Cardiac fibroblast (primary cell): ENCODE data around the gene SULT1C4.

Experiments
- DNase-seq, 2 donors: peaks; one replicate each; pipeline versions ENCODE4 v3.0.0 to v3.0.0-alpha.2; 2010; ENCODE audit warnings: low read depth in 2 of 2
- H3K4me3 ChIP-seq, 2 donors: replicated peaks in 1 of 2; 1 replicate in 1 of 2; 2 replicates in 1 of 2; pipeline ENCODE4 v1.5.1; 2011; ENCODE audit warnings: low read depth in 2 of 2, low read length in 2 of 2, mild to moderate bottlenecking in 2 of 2, moderate library complexity in 1 of 2
- TF ChIP-seq, protein P1 (sequence below): IDR thresholded peaks from one replicate; pipeline ENCODE4 v1.5.1; 2011; ENCODE audit warnings: low read depth, mild to moderate bottlenecking, low read length, inconsistent platforms

The SULT1C4 gene

GRCh38 chr2:108377815-108378630, at the start of gene SULT1C4:
SULT1C4 (plus strand) TSS chr2:108377954; CDS start chr2:108378338, 384 bp downstream.
- H3K4me3 ChIP-seq = no peak within 1 kb of the TSS
- TF ChIP-seq, protein P1, sequence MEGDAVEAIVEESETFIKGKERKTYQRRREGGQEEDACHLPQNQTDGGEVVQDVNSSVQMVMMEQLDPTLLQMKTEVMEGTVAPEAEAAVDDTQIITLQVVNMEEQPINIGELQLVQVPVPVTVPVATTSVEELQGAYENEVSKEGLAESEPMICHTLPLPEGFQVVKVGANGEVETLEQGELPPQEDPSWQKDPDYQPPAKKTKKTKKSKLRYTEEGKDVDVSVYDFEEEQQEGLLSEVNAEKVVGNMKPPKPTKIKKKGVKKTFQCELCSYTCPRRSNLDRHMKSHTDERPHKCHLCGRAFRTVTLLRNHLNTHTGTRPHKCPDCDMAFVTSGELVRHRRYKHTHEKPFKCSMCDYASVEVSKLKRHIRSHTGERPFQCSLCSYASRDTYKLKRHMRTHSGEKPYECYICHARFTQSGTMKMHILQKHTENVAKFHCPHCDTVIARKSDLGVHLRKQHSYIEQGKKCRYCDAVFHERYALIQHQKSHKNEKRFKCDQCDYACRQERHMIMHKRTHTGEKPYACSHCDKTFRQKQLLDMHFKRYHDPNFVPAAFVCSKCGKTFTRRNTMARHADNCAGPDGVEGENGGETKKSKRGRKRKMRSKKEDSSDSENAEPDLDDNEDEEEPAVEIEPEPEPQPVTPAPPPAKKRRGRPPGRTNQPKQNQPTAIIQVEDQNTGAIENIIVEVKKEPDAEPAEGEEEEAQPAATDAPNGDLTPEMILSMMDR = no peak
- peak in 1 of 2 donors; percentile 7 for DNase-seq

DNA sequence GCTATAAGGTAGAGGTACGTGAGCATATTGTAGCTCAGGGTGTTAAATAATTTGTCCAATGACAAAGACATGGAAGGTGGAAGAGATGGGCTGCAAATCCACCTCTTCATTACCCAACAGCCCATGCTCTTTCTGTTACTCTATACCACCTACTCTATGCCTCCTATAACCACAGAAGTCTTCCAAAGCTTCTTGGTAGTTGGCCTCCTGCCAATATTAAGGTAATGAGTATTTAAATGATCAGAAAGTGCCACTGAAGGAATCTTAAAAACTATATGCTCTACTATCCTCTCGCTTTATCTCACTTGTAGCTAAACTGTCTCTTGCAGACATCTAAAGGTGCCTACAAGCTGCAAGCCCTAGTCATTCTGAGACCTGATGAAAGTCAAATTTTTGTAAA, 48.0 kb upstream of the SULT1C4 start:
- no peak overlapping the region for H3K4me3 ChIP-seq
- TF ChIP-seq, protein P1 = no peak
- DNase-seq = no peak

DNA sequence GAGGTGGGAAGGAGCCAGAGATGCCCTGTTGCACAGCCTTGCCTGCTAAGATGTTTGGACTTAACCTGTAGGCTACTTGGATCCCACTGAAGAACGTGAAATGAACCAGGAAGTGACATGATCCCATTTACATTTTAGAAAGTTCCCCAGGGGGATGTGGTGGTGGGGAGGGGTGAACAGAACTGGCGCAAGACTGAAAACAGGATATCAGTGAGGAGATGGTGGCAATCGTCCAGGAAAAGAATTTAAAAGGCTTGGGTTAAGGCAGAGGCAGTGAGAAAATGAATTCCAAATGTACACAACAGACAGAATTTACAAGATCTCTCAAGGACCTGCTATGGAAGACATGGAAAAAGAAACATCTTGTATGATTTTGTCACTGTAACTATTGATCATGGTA, 46.8 kb upstream of the SULT1C4 start:
- TF ChIP-seq, protein P1 = no peak
- DNase-seq = peak; percentile 39 to 41
- no peak overlapping the region for H3K4me3 ChIP-seq

- H3K4me3 ChIP-seq = no peak overlapping the region
- TF ChIP-seq, protein P1 = no peak
Measured at GRCh38 chr2:108345951-108346350, 31.8 kb upstream of the SULT1C4 start.

GRCh38 chr2:108346827-108347226, 30.9 kb upstream of the SULT1C4 start:
- TF ChIP-seq, protein P1 = no peak
- no peak overlapping the region for H3K4me3 ChIP-seq

More at GRCh38 chr2:108345951-108346350, 31.8 kb upstream of the SULT1C4 start:
- no peak for DNase-seq

GRCh38 chr2:108347786-108348185, 30.0 kb upstream of the SULT1C4 start:
- TF ChIP-seq, protein P1 = no peak
- H3K4me3 ChIP-seq = no peak overlapping the region
- DNase-seq = no peak

More at GRCh38 chr2:108346827-108347226, 30.9 kb upstream of the SULT1C4 start:
- no peak for DNase-seq
